ENCODE data around the gene SLC35F4. TPM values are rescaled to one million over a fixed set of nuclear protein-coding genes. Genes with fewer than 3 reads are reported as not detected.
"Not testable (repeated sequence)": the region's sequence is repeated elsewhere in the genome, so short reads cannot be mapped to it uniquely, and the experiment has no call there.

The SLC35F4 gene
- total RNA-seq, 1 experiment from 2014 or later = not detected

DNA sequence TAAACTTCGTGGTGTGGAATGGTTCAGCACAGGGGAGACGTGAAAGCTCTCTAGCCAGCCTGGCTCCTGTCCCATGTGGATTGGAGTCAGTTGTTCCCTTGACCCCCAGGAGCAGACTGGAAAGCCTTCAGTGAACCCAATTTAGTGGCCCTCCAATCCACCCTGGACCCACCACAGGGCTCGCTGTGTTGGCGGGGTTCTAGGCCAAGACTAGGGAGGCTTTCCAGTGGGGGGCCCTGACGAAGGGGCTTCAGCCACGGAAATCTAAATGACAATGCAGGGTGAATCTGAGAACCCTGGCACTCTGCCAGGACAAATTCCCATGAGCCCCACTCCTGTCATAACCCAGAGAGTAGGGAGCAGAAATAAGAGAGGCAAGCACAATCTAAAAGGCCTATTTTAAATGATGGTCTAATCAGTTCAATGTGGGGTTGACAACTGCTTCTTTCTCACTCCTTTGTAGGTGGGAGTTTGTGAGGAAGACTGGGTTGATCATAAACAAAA lies 110.8 kb downstream of the SLC35F4 start:
- Histone ChIP-seq H3K36me3 (no peaks in the 10 kb centered on the region), H3K9me3 (no peaks in the 10 kb centered on the region), H3K4me3 (no peak overlapping the region), H3K27me3 (no peaks in the 10 kb centered on the region)
- DNase-seq = no peak

DNA sequence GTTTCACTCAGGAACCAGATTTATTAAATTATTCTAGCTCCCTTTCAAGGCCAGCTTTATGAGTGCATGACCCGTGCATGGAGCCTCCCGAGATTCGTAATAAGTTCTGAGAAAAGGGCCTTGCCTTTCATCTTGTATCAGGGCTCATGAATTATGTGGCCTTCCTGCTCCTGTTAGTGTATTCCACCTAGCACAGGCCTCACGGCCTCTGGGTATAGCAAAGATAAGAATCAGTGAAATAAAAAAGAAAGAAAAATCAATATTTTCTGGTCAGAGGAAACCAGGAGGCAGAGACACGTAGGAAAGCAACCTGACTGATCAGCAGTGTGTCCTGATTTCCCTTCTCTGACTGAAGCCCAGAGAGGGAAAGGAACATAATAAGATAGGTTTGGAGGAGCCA lies 111.4 kb downstream of the SLC35F4 start:
- Histone ChIP-seq H3K36me3 (no peaks in the 10 kb centered on the region), H3K4me3 (no peak overlapping the region), H3K27me3 (no peaks in the 10 kb centered on the region), H3K9me3 (no peaks in the 10 kb centered on the region)
- DNase-seq = no peak

DNA sequence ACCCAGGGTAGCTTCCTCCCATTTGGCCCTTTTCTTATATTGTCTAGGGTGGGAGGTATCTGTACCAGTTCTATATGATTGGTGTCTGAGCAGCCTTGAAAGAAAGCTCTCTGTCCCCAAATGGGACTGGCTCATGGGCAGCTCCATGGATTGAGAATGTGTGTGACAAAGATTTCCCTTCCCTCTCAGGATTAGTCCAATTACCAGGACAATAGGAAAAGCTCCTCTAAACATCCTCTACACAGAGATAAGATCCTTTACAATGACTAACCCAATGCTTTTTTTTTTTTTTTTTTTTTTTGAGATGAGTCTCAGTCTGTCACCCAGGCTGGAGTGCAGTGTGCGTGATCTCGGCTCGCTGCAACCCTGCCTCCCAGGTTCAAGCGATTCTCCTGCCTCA lies 112.1 kb downstream of the SLC35F4 start:
- Histone ChIP-seq H3K36me3 (no peaks in the 10 kb centered on the region), H3K9me3 (no peaks in the 10 kb centered on the region), H3K27me3 (no peaks in the 10 kb centered on the region), H3K4me3 (no peak overlapping the region)
- DNase-seq = no peak

DNA sequence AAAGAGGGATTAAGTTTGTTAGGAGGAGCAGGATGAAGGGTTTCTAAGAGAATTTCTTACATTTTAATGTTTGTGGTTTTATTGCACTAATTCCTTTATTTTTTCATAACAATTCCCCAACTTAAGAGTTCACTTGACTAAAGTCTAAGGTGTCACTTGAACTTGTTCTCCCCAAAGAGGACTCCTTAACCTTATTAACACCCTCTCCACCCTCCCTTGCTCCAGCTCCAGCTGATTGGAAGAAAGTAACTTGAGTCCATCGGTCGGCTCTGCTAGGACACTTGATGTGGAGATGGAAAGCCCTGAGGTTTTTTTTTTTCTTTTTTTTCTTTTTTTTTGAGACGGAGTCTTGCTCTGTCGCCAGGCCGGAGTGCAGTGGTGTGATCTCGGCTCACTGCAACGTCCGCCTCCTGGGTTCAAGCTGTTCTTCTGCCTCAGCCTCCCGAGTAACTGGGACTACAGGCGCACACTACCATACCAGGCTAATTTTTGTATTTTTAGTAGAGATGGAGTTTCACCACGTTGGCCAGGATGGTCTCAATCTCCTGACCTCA lies 113.7 kb downstream of the SLC35F4 start:
- not testable (repeated sequence) for H3K36me3 ChIP-seq, DNase-seq, H3K9me3 ChIP-seq, H3K4me3 ChIP-seq, H3K27me3 ChIP-seq

DNA sequence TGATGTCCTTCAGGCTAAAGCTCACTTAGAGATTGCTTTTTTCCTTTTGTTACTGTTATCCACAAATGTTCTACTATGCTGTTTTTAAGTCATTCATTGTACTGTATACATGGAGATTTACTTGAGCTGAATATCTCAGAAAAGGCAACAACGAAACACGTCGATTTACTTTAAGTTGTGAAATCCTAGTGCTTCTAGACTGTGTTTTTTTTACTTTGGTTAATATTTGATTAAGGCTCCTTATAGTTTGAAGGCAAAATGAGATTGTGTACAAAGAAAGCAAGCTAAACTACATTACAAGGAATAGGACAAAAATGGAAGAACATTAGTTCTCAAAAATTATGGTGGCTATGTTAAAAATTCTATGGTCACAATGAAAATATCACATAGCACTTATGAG lies 114.5 kb downstream of the SLC35F4 start:
- Histone ChIP-seq H3K9me3 (no peaks in the 10 kb centered on the region), H3K4me3 (no peak overlapping the region), H3K36me3 (no peaks in the 10 kb centered on the region), H3K27me3 (no peaks in the 10 kb centered on the region)
- DNase-seq = no peak

DNA sequence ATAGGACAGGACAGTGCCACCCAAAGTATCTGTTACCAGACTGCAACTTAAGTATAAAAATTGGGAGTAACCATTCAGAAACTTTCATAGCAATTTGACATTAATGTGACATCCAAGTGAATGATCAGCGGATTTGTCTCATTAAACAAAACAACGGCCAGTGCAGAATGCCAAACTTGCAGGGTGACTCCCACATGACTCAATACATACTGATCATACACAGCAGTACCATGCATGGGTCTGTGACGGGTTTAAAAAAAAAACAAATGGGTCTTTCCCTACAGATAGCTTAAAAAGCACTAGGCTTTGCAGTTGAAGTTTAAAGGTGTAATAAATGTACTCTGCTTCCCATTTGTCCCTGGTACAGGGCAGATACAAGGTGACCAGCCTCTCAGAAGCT lies 116.6 kb downstream of the SLC35F4 start:
- H3K9me3 ChIP-seq = no peaks in the 10 kb centered on the region
- no peaks in the 10 kb centered on the region for H3K36me3 ChIP-seq

DNA sequence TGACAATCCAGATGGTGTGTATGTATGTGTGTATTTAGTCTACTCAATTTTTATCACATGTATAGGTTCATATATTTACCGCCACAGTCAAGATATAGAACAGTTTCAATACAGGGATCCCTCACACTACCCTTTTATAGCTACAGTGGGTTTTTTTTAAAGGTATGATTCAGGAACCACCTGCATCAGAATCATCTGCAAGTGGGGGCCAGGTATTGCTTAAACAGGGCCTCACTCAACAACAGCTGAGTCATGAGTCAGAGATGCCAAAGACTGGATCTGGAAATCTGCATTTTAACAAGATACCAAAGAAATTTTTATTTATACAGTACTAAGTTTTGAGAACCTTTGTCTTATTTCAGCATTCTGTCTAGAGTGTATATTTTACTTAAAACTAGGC lies 117.6 kb downstream of the SLC35F4 start:
- no peaks in the 10 kb centered on the region for H3K27me3 ChIP-seq
- no peaks in the 10 kb centered on the region for H3K9me3 ChIP-seq
- no peak for DNase-seq
- H3K36me3 ChIP-seq = no peaks in the 10 kb centered on the region
- no peak overlapping the region for H3K4me3 ChIP-seq

More for the DNA sequence above, 116.6 kb downstream of the SLC35F4 start:
- peak; percentile 57 for DNase-seq
- Histone ChIP-seq H3K27me3 (no peaks in the 10 kb centered on the region), H3K4me3 (no peak overlapping the region)

DNA sequence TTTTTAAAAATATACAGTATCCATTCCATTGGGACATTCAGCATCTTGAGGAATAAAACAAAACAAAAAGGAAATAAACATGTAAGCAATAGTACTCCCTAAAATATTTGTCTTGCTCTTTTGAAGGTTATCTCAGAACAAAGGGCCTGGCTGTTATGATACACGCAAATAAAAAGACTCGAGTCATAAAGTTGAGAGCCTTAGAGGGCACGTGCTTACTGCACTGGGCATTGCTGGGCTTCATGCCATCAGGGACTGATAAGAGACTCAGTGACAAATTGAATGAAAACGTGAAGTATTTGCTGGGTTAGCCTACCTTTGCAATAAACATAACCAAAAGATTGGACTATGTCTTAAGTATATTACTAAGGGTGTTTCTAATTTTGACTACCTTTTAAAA lies 118.9 kb downstream of the SLC35F4 start:
- Histone ChIP-seq H3K4me3 (no peak overlapping the region), H3K9me3 (no peaks in the 10 kb centered on the region), H3K27me3 (no peaks in the 10 kb centered on the region), H3K36me3 (no peaks in the 10 kb centered on the region)
- peak; percentile 26 for DNase-seq

DNA sequence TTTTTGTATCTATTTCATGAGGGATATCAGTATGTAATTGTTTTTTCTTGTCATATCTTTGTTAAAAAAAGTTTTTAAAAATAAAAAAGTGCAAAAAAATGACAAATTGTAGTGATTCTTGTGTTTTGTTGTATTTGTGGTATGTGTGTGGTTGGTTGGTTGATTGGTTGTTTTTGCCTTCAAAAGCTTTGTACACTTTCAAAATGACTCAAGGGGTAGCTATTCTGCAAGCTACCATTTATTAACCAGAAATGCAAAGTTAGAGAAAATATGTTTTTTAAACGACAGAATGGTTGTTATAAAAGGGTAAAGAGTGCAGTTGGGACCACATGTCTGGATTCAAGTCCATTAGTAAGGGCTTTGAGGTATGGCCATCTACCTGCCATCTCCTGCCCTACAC lies 119.3 kb downstream of the SLC35F4 start:
- DNase-seq = no peak
- Histone ChIP-seq H3K4me3 (no peak overlapping the region), H3K9me3 (no peaks in the 10 kb centered on the region), H3K27me3 (no peaks in the 10 kb centered on the region), H3K36me3 (no peaks in the 10 kb centered on the region)

DNA sequence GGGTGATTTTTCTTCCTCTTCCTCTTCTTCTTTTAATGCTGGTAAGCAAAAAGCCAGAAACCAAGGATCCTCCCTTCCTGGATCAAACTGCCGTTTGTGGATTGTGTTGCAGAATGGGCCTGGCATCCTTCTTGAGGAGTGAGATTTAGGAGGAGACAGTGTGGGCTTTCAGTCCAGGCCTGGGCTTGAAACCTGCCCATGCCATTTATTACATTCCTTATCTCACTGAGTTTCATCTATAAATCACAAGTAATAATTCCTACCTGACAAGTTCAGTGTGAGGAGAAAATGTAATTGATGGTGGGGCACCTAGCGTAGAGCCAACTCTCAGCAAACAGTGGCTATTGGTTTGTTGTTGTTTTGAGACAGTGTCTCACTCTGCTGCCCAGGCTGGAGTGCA lies 126.4 kb downstream of the SLC35F4 start:
- no peak for DNase-seq
- Histone ChIP-seq H3K27me3 (no peaks in the 10 kb centered on the region), H3K9me3 (no peaks in the 10 kb centered on the region), H3K4me3 (no peak overlapping the region), H3K36me3 (no peaks in the 10 kb centered on the region)

DNA sequence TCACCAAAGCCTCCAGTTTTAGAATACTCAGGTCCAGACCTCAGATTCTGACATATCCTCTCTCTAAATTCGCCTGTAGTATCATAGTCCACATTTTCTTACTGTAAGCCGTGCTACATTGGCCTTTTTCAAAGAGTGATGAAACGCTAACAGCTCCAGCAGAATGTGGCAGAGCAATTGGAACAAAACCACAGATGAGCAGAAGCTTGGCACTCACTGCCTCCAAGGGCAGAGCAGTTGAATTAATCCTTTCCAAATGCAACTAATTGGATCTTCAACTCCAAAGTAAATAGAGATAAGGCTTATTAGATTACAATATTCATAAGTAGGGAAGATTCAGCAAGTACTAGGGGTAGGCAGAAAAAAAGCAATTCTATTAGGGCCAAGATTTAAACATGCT lies 128.3 kb downstream of the SLC35F4 start:
- DNase-seq = no peak
- H3K27me3 ChIP-seq = no peaks in the 10 kb centered on the region
- no peaks in the 10 kb centered on the region for H3K36me3 ChIP-seq
- H3K9me3 ChIP-seq = no peaks in the 10 kb centered on the region
- no peak overlapping the region for H3K4me3 ChIP-seq

DNA sequence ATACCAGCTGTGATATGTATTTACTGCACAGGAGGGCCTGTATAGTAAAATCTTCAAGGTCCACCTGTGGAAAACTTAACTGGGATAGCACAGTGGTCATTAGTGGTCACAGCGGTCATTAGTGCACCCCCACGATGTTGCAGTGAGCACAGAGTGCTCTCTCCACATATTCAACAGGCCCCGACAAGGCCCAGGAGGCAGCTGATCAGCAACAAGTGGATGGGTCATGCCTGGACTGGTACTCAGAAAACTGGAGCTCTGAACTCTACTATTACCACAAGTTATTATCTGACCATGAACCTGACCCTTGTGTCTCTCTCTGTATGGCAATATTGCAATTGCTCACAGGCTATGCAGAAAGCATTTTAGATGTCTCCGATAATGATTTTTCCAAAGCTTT lies 129.5 kb downstream of the SLC35F4 start:
- Histone ChIP-seq H3K9me3 (no peaks in the 10 kb centered on the region), H3K27me3 (no peaks in the 10 kb centered on the region), H3K36me3 (no peaks in the 10 kb centered on the region), H3K4me3 (no peak overlapping the region)
- no peak for DNase-seq

DNA sequence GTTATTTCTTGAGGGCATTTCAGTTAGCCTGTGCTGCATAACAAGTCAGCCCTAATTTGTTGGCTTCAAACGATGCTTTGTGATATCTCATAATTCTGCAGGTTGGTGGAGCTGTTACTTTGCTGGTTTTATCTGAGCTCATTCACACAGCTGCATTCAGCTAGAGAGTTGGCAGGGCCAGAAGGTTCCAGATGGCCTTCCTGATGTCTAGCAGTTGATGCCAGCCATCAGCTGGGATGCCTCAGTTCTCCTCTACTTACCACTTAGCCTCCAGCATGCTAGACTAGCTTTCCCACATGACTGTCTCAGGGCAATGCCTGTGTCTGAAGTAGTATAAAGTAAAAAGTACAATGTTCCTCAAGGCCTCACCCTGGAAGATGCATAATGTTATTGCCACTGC lies 130.6 kb downstream of the SLC35F4 start:
- H3K27me3 ChIP-seq = no peaks in the 10 kb centered on the region
- H3K4me3 ChIP-seq = no peak overlapping the region
- no peak for DNase-seq
- no peaks in the 10 kb centered on the region for H3K36me3 ChIP-seq
- no peaks in the 10 kb centered on the region for H3K9me3 ChIP-seq

DNA sequence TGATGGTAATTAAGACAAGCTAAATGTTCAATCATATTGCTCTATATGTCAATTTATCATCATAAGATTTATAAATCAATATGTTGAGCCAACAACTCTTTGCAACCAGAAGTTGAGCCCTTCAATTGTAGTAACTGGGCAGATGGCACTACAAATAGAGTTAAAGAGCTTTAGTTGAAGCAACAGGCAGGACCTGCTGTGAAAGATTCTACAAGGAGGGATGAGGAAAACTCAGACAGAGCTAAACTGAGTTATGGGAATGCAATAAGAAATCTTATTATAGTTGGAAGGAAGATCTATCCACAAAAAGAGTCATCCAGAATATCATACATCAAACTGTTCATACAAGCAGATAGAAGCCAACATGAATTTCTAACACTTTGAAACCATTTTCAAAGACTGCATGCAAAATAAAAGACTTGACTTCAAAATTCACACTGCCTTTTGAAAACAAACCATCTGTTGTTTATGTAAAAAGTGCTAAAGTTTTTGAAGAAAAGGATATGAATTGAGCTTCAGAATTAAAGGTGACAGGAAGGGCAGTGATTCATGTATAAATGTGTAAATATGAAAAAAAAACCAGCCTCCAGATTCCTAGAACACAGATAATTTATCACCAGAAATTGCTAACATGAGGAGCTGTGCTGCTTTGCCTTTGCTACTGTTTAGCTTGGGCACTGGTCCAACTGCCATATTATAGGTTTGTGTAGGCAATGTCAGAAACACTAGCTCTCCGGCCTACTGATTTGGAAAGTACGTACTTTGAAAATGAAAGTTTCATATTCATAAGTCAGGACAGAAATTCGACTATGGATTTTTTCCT lies 133.2 kb downstream of the SLC35F4 start:
- no peaks in the 10 kb centered on the region for H3K27me3 ChIP-seq
- H3K9me3 ChIP-seq = no peaks in the 10 kb centered on the region
- no peak for DNase-seq
- no peaks in the 10 kb centered on the region for H3K36me3 ChIP-seq
- no peak overlapping the region for H3K4me3 ChIP-seq

DNA sequence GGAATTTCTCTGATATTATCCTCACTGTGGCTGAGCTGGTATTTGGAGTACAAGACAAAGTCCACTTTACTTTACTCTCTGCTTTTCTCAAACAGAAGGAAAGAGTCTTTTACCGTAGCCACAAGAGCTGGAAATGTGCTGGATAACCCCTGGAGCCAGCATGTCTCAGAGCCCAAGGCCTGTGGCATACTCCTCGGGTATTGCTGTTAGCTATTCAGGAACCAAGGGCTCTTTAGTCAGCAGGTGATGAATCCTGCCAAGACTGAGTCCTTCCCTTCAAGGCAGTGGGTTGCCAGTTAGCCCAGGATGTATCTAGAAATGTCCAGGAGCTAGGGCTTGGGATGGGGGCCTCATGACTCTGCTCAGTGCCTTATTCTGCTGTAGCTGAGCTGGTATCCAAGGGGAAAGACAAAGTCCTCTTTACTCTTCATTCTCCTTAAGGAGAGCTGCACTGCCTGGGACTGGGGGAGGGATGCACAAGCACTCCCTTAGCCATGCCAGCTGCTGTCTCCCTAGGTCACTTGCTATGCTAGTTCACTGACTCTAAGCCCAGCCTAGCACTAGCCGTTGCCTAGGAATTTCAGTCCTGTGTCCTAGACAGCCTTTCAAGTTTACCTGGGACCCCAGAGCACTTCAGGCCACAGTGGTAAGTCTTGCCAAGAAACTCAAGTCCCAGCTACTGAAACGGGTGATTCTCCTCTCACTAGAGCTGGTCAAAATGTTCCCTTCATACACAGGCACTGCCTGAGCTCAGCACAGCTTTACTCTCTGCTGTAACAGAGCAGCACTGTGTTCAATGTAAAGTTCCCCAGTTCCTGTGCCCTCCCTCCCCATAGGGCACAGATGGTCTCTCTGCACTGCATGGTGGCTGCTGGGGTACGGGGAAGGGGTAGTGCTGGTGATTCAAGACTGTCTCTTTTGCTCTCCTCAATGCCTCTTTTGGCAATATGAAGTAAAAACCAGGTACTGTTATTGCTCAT lies 136.4 kb downstream of the SLC35F4 start:
- Histone ChIP-seq H3K27me3 (no peaks in the 10 kb centered on the region), H3K4me3 (no peak overlapping the region), H3K36me3 (no peaks in the 10 kb centered on the region), H3K9me3 (no peaks in the 10 kb centered on the region)
- DNase-seq = no peak

DNA sequence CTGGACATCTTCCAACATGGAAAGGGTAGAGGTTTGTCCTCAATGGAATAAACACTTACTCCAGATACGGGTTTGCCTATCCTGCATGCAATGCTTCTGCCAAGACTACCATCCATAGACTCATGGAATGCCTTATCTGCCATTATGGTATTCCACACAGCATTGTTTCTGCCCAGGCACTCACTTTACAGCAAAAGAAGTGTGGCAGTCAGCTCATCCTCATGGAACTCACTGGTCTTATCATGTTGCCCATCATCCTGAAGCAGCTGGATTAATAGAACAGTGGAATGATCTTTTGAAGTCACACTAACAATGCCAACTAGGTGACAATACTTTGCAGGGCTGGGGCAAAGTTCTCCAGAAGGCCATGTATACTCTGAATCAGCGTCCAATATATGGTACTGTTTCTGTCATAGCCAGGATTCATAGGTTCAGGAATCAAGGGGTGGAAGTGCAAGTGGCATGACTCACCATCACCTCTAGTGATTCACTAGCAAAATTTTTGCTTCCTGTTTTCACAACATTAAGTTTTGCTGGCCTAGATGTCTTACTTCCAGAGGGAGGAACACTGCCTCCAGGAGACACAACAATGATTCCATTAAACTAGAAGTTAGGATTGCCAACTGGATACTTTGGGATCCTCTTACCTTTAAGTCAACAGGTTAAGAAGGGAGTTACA lies 140.4 kb downstream of the SLC35F4 start:
- peak; percentile 7 for DNase-seq
- H3K9me3 ChIP-seq = no peaks in the 10 kb centered on the region
- no peaks in the 10 kb centered on the region for H3K27me3 ChIP-seq
- no peak overlapping the region for H3K4me3 ChIP-seq
- no peaks in the 10 kb centered on the region for H3K36me3 ChIP-seq

DNA sequence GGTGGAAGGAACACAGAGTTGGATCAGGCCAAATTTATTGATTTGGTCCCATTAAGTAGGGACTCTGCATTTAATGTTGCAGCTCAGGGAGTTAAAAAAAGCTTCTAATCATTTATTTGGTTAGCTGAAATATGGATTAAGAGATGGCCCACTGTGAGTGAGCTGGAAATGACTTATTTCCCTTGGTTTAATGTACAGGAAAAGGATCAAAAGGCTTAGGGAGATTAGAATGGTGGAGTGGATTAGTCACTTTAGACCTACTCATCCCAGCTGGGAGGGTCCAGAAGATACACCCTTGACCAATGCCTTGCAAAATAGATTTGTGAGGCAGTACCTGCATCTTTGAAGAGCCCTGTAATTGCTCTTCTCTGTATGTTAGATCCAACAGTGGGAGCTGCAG lies 143.8 kb downstream of the SLC35F4 start:
- H3K4me3 ChIP-seq, H3K36me3 ChIP-seq, H3K9me3 ChIP-seq, H3K27me3 ChIP-seq, DNase-seq: not testable (repeated sequence)

Data from MG63 (cell line).